GM19035 (cell line): Measurements from ENCODE around the gene CD99.
"Not testable (repeated sequence)": the region's sequence is repeated elsewhere in the genome, so short reads cannot be mapped to it uniquely, and the experiment has no call there.

ENCODE experiments used
- ATAC-seq: cut with Tn5 transposase; IDR thresholded peaks from one replicate; pipeline ENCODE4 v1.9.1; 2021; ENCODE audit not compliant: unreplicated experiment

The CD99 gene

GRCh38 chrX:2766906-2767305 is 75.8 kb downstream of the CD99 start:
- ATAC-seq, result no peak

DNA sequence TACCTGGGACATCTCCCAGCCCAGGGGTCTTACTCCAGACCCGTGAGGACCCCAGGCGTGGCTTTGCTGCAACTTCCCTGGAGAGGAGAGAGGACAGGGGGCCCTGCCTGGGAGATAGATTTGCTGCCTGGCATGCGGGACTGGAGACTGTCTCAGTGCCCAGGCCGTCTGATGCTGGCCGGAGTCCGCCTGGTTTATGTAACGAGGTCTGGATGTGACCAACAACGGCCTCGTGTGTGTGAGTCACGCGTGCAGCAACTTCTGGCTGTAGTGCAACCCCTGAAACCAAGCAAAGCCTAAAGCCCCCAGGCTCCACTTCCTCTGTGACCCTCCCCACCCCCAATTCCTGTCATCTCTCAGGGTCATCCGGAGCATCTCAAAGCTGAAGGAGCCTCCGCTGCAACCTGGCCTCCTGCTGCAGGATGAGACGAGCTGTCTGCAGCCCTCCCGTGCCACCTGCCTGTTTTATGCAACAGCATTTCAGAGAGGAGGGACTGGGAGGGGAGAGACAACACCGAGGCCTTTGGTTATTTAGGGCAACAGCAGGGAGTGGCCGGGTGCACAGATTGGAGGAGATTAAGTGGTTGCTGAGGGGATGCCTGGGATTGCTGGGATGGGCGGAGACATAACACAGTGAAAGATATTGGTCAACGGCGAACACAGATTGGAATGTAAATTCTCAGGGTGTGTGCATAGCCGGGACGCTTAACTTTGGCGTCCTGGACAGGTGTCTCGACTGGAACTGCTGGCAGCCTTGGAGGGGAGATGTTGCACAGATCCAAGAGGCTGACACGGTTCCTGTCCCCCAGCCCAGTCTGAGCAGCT is 76.7 kb downstream of the CD99 start:
- no peak for ATAC-seq

- no peak for ATAC-seq
Observed at GRCh38 chrX:2769615-2770014, 78.5 kb downstream of the CD99 start.

GRCh38 chrX:2773166-2774055 is 82.3 kb downstream of the CD99 start:
- not testable (repeated sequence) for ATAC-seq

DNA sequence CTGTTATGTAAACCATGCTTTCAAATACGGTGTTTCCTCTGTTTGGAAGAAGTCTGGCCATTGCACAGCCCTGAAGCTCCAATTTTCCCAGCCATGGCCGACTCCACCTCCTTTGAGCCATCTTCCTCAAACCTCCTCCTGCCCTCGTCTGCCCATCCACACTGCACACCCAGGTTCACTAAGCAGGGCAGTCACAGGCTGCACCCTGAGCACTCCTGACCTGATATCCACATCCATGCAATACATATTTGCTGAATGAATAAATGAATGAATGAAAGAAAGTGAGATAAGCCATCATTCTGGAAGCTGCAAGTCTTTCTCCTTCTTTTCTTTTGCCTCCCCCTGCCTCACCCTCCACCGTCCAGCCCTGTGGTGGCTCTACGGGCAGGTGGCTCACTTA is 83.0 kb downstream of the CD99 start:
- ATAC-seq, result no peak

DNA sequence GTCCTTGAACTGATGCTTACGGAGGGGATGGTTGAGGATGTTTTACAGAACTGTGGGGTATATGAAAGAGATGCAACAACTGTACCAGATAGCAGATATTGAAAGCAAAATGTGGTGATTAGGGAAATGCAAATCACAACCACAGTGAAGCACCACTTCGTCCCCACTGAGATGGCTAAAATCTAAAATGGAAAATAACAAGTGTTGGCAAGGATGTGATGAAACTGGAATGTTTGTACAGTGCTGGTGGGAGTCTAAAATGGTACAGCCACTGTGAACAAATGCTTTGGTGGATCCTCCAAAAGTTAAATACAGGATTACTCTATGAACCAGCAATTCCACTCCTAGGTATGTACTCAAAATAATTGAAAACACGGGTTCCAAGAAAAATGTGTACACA is 83.7 kb downstream of the CD99 start:
- no peak for ATAC-seq

GRCh38 chrX:2780472-2781225 is 89.6 kb downstream of the CD99 start:
- not testable (repeated sequence) for ATAC-seq

- no peak for ATAC-seq
Observed at GRCh38 chrX:2781226-2781571, 90.1 kb downstream of the CD99 start.

DNA sequence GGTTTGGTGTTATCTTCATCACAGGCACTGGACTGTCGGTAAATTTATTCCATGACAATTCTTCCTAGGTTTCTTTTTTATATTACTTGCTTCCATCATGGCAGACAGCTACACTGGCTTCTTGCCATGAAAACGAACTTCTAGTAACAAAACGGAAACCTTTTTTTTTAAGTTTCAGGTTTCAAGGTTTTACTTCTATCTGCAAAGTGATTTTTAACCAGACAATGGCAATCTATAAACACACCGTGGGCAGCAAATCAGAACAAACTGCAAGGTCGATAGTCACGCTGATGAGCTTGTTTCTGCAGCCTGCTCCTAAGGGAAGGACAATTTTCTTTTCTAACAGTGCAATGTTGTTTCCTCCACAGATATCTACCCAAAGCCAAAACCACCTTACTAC is 90.6 kb downstream of the CD99 start:
- no peak for ATAC-seq

DNA sequence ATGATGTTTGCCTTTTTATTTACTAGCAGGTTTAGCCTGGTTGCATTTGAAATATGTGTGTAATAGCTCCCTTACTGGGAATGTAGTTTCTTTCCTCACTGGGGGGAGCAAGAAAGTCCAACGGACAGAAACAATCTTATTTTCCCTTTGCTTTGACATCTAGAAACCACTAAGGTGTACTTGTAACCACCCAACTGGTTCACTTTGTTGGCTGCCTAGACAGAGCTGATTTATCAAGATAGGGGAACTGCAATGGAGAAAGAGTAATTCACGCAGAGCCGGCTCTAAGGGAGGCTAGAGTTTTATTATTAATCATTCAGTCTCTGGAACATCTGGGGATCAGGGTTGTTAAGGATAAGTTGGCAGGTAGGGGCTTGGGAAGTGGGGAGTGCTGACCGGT is 91.1 kb downstream of the CD99 start:
- ATAC-seq, result no peak

DNA sequence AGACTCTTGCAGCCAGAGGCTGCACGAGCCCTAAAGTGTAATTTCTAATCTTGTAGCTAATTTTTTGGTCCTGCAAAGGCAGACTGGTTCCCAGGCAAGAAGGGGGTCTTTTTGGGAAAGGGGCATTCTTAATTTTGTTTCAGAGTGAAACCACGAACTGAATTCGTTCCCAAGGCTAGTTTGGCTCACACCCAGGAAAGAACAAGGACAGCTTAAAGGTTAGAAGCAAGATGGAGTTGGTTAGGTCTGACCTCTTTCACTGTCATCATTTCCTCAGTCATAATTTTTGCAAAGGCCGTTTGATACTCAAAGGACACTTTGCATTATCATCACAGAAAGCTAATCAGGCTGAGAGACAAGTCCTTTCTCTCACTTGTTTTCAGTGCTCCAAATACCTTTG is 91.7 kb downstream of the CD99 start:
- no peak for ATAC-seq

- ATAC-seq, result no peak
Observed at GRCh38 chrX:2784026-2784425, 92.9 kb downstream of the CD99 start.

GRCh38 chrX:2785538-2785937 is 94.4 kb downstream of the CD99 start:
- no peak for ATAC-seq

- ATAC-seq, result no peak
Observed at GRCh38 chrX:2788980-2789379, 97.9 kb downstream of the CD99 start.

DNA sequence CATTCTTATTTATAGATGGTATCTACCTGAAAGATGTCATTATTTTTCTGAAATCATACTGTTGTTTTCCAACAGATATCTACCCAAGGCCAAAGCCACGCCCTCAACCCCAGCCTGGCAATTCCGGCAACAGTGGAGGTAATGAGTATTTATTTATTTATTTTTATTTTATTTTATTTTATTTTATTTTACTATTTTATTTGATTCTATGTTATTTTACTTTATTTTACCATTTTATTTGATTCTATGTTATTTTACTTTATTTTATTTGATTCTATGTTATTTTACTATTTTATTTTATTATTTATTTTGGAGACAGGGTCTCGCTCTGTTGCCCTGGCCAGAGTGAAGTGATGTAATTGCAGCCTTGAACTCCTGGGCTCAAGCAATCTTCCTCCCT is 98.5 kb downstream of the CD99 start:
- no peak for ATAC-seq
